Activated naive CD8-positive, alpha-beta T cell treated with anti-CD3 and anti-CD28 coated beads for 36 hours (primary cell): Measurements from ENCODE around the gene TMEM108. TPM values are rescaled to one million over a fixed set of nuclear protein-coding genes. Genes with fewer than 3 reads are reported as not detected.
A peak's percentile ranks its signal among the peaks of the same experiment; 100 is the strongest.

Experiments used
- DNase-seq: peaks from one replicate; pipeline ENCODE4 v3.0.0; 2021
- H3K27ac Mint-ChIP-seq: one replicate; pipeline ENCODE4 v1.8.0; 2022; ENCODE audit warnings: mild to moderate bottlenecking, moderate library complexity, mixed read lengths
- H3K27me3 Mint-ChIP-seq: one replicate; pipeline ENCODE4 v1.8.0; 2022; ENCODE audit warnings: mild to moderate bottlenecking, mixed read lengths
- H3K36me3 Mint-ChIP-seq: one replicate; pipeline ENCODE4 v1.8.0; 2021; ENCODE audit warnings: mild to moderate bottlenecking, mixed read lengths
- H3K4me1 Mint-ChIP-seq: one replicate; pipeline ENCODE4 v1.8.0; 2021; ENCODE audit warnings: mixed read lengths
- H3K4me3 Mint-ChIP-seq: one replicate; pipeline ENCODE4 v1.8.0; 2022; ENCODE audit warnings: mild to moderate bottlenecking, moderate library complexity, mixed read lengths
- H3K9me3 Mint-ChIP-seq: one replicate; pipeline ENCODE4 v1.8.0; 2022; ENCODE audit warnings: mixed read lengths
- total RNA-seq, 2 experiments: library from RNA; stranded (reverse); gene quantifications; one replicate each; pipeline ENCODE4 v1.2.3, GENCODE V29; 2021

TMEM108 gene
- total RNA-seq, 2 experiments from 2014 or later = not detected

DNA sequence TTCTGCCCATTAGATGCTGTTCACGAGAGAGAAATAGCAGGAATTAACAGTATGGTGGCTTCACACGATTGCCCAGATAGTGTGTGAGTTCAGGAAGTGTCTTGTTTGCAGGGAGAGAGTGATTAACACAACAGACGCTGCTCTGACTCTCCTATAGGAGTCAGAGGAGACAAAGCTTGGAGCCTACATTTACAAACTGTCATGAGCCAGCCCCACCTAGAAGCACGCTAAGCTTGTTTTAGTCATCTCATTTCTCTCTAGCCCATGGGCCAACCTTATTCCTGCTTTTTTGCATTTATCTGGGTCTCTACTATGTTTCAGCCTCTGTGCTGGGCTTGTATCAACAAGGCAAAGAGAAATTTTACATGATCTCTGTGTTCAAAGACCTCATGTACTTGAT lies 233.3 kb downstream of the TMEM108 start:
- Mint-ChIP-seq H3K9me3 (no peaks in the 10 kb centered on the region), H3K27me3 (peaks cover 26% of the 10 kb centered on the region), H3K27ac (no peak overlapping the region), H3K4me3 (no peak overlapping the region), H3K36me3 (no peaks in the 10 kb centered on the region), H3K4me1 (peaks cover under 1% of the 10 kb centered on the region)
- no peak for DNase-seq

DNA sequence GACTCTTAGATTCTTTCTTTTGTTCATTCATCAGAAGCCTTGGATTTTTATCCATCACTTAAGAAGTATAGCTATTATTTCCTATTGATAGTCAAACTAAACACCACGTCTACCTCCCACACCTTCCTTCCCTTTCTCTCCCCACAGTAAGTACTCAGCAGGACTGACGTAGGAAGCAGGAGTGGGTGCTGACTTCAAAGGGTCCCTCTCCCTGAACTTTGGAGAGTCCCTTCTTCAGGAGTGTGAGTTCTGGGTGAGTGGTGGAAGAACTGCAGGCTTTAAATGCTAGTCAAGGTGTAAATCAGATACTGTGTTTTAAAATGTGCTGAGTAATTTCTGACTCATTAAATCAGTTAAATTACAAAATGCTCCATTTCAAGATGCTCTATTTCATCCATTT lies 235.2 kb downstream of the TMEM108 start:
- Mint-ChIP-seq H3K4me3 (no peak overlapping the region), H3K27me3 (peaks cover 28% of the 10 kb centered on the region), H3K36me3 (no peaks in the 10 kb centered on the region), H3K9me3 (no peaks in the 10 kb centered on the region), H3K4me1 (peaks cover 4% of the 10 kb centered on the region), H3K27ac (no peak overlapping the region)
- no peak for DNase-seq

- H3K4me3 Mint-ChIP-seq = no peak overlapping the region
- H3K27me3 Mint-ChIP-seq = peaks cover 28% of the 10 kb centered on the region
- no peaks in the 10 kb centered on the region for H3K36me3 Mint-ChIP-seq
- H3K4me1 Mint-ChIP-seq = peaks cover 4% of the 10 kb centered on the region
- no peaks in the 10 kb centered on the region for H3K9me3 Mint-ChIP-seq
- H3K27ac Mint-ChIP-seq = no peak overlapping the region
- DNase-seq = no peak
Observed at GRCh38 chr3:133274477-133274876, 236.3 kb downstream of the TMEM108 start.

DNA sequence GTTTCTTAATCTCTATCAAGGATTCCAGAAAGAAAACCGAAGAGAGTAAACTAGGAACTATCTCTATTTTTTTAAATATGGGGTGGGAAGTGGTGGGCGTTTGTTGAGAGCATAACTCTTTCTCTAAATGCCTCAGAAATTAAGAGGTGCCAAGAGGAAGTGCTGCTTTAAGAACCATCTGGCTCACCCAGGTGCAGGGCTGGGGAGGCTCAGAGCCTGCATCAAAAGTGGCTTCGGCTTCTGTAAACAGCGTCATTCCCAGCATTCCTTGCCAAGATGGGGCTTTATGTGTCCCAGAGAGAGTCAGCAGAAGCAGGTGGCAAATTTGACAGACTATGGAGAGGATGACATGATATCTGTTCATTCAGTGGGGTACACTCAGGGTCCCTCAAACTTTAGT lies 238.4 kb downstream of the TMEM108 start:
- Mint-ChIP-seq H3K4me3 (no peak overlapping the region), H3K4me1 (peaks cover 4% of the 10 kb centered on the region), H3K9me3 (no peaks in the 10 kb centered on the region), H3K27ac (peak overlapping the region; percentile 42), H3K36me3 (no peaks in the 10 kb centered on the region), H3K27me3 (peaks cover 25% of the 10 kb centered on the region)
- no peak for DNase-seq

DNA sequence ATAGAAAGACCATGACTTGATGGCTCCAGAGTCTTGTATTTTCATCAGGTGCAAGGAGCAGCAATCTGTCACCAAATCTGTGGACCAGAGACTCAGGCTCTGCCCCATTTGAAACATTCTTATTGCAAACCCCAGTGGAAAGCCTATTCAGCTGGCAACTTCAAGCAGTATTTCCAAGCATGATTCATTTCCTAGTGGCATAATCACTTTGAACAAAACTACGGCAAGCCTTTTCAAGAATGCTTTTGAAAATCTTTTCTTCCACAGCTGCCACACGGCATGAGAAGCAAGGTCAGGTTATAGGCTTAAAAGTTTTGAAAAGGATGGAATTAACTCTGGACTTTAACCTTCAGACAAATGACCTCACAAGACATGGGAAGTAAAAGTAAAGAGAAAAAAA lies 239.6 kb downstream of the TMEM108 start:
- H3K9me3 Mint-ChIP-seq = no peaks in the 10 kb centered on the region
- peaks cover 20% of the 10 kb centered on the region for H3K27me3 Mint-ChIP-seq
- H3K4me1 Mint-ChIP-seq = peaks cover 4% of the 10 kb centered on the region
- no peak for DNase-seq
- no peak overlapping the region for H3K27ac Mint-ChIP-seq
- no peaks in the 10 kb centered on the region for H3K36me3 Mint-ChIP-seq
- no peak overlapping the region for H3K4me3 Mint-ChIP-seq

DNA sequence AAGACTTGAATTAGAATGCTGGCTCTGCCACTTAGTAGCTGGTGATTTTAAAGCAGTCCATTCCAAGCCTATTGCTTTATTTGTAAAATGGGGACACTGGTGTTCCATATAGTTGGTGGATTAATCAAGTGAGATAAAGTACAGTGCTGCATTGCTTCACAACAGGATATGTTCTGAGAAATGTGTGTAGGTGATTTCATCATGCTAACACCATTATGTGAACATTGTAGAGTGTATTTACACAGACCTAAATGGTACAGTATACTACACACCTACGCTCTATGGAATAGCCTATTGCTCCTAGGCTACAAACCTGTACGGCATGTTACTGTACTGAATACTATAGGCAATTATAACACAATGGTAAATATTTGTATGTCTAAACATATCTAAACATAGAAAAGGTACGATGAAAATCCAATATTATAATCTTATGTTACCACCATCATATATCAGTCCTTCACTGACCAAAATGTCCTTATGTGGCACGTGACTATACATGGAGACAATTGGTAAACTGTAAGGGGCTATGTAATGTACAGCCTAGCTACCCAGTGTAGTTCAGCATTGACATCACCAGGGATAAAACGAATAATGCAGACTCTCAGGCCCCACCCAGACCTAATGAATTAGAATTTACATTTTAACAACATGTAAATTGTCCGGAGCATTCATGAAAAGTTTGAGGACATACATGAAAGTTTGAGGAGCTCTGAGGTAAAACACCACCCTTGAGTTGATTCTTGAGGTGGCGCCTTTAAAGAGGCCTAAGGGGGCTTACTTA lies 240.3 kb downstream of the TMEM108 start:
- Mint-ChIP-seq H3K4me1 (peaks cover 4% of the 10 kb centered on the region), H3K4me3 (no peak overlapping the region), H3K36me3 (no peaks in the 10 kb centered on the region), H3K27ac (no peak overlapping the region), H3K27me3 (peaks cover 20% of the 10 kb centered on the region), H3K9me3 (no peaks in the 10 kb centered on the region)
- no peak for DNase-seq

- peaks cover 11% of the 10 kb centered on the region for H3K27me3 Mint-ChIP-seq
- H3K4me3 Mint-ChIP-seq = no peak overlapping the region
- H3K9me3 Mint-ChIP-seq = no peaks in the 10 kb centered on the region
- H3K36me3 Mint-ChIP-seq = no peaks in the 10 kb centered on the region
- peaks cover 4% of the 10 kb centered on the region for H3K4me1 Mint-ChIP-seq
- no peak for DNase-seq
- H3K27ac Mint-ChIP-seq = no peak overlapping the region
Observed at GRCh38 chr3:133280586-133280985, 242.4 kb downstream of the TMEM108 start.

GRCh38 chr3:133282236-133282635 lies 244.0 kb downstream of the TMEM108 start:
- no peak for DNase-seq
- H3K27me3 Mint-ChIP-seq = peaks cover 3% of the 10 kb centered on the region
- H3K36me3 Mint-ChIP-seq = no peaks in the 10 kb centered on the region
- no peak overlapping the region for H3K27ac Mint-ChIP-seq
- no peaks in the 10 kb centered on the region for H3K4me1 Mint-ChIP-seq
- H3K4me3 Mint-ChIP-seq = no peak overlapping the region
- H3K9me3 Mint-ChIP-seq = no peaks in the 10 kb centered on the region

- Mint-ChIP-seq H3K9me3 (no peaks in the 10 kb centered on the region), H3K27ac (no peak overlapping the region), H3K27me3 (peaks cover 3% of the 10 kb centered on the region), H3K36me3 (no peaks in the 10 kb centered on the region), H3K4me3 (no peak overlapping the region), H3K4me1 (no peaks in the 10 kb centered on the region)
- DNase-seq = no peak
Observed at GRCh38 chr3:133283958-133284807, 246.0 kb downstream of the TMEM108 start.

- H3K4me3 Mint-ChIP-seq = no peak overlapping the region
- no peaks in the 10 kb centered on the region for H3K36me3 Mint-ChIP-seq
- no peak for DNase-seq
- H3K4me1 Mint-ChIP-seq = no peaks in the 10 kb centered on the region
- no peak overlapping the region for H3K27ac Mint-ChIP-seq
- no peaks in the 10 kb centered on the region for H3K9me3 Mint-ChIP-seq
- H3K27me3 Mint-ChIP-seq = peaks cover 7% of the 10 kb centered on the region
Observed at GRCh38 chr3:133289322-133289721, 251.1 kb downstream of the TMEM108 start.

DNA sequence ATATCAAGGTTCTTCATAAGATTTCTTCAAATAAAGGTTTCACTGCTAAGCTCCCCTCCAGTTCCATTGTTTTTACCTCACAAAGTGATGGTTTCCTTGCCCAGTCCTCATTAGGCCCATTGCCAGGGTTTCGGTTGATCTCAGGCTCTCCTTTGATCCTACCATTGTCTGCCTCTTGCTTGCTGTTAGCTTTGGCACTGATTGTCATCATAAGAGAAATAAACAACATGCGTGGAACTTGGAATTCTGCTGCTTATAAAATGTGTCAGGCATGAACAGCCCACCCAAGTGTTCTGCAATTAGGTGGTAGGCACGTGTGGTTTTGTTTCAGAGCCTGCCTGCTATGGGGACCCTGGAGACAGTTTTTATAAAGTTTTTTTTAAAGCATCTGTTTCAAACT lies 254.1 kb downstream of the TMEM108 start:
- no peak for DNase-seq
- no peaks in the 10 kb centered on the region for H3K36me3 Mint-ChIP-seq
- H3K4me1 Mint-ChIP-seq = no peaks in the 10 kb centered on the region
- no peak overlapping the region for H3K4me3 Mint-ChIP-seq
- no peaks in the 10 kb centered on the region for H3K9me3 Mint-ChIP-seq
- peaks cover 4% of the 10 kb centered on the region for H3K27me3 Mint-ChIP-seq
- H3K27ac Mint-ChIP-seq = no peak overlapping the region

DNA sequence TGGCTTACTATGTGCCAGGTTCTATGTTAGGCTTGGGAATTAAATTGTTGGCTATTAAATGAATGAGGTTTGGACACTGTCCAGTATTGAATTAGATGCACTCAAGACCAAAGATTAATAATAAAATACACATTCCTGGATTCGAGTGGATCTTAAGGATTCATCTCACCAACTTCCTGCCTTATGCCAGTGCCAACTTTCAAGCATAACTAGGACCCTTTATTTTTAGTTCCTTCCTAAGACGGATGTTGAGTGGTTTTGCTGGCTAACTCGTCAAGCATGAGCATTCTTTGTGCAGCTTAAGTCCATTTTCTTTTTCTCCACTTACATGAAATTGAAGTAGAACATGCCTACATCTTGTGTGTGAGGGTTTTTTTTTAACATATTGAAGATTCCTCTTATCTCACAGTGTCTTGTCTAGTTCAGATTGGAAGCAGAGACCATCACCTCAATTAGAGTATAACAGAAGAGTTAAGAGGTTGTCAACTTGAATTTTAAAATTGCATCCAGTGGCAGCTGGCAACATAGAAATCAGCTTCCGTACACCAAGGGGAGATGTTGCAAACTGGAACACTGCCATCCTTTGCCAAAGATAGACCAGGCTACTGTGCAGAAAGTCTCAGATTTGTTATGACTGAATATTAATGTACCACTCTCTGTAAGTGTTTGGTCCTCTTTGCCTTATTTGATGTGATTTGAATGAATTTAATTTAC lies 255.4 kb downstream of the TMEM108 start:
- H3K4me3 Mint-ChIP-seq = no peak overlapping the region

DNA sequence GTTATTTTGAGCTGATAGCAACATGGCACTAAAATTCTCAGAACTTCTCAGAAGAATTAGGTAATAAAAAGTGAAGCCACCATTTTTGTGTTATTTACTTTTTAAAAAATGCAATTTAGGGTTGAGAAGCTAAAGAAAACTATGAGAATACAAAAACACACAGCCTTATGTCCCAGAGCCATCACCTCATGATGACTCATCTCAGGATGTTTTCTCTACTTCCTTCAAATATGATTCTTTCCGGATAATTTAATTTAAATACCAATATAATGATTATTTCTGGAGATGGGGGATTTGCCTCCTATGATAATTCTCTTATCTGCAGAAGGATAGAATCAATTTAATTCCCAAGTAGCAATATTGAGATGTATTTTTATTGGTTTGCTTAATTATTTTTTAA lies 256.1 kb downstream of the TMEM108 start:
- H3K4me1 Mint-ChIP-seq = no peaks in the 10 kb centered on the region
- H3K27ac Mint-ChIP-seq = no peak overlapping the region
- no peak for DNase-seq
- H3K36me3 Mint-ChIP-seq = no peaks in the 10 kb centered on the region
- peaks cover 4% of the 10 kb centered on the region for H3K27me3 Mint-ChIP-seq
- no peak overlapping the region for H3K4me3 Mint-ChIP-seq
- no peaks in the 10 kb centered on the region for H3K9me3 Mint-ChIP-seq

More for the DNA sequence above, 255.4 kb downstream of the TMEM108 start:
- H3K27ac Mint-ChIP-seq = no peak overlapping the region
- no peaks in the 10 kb centered on the region for H3K36me3 Mint-ChIP-seq
- no peaks in the 10 kb centered on the region for H3K4me1 Mint-ChIP-seq
- no peaks in the 10 kb centered on the region for H3K9me3 Mint-ChIP-seq
- H3K27me3 Mint-ChIP-seq = peaks cover 4% of the 10 kb centered on the region
- no peak for DNase-seq

DNA sequence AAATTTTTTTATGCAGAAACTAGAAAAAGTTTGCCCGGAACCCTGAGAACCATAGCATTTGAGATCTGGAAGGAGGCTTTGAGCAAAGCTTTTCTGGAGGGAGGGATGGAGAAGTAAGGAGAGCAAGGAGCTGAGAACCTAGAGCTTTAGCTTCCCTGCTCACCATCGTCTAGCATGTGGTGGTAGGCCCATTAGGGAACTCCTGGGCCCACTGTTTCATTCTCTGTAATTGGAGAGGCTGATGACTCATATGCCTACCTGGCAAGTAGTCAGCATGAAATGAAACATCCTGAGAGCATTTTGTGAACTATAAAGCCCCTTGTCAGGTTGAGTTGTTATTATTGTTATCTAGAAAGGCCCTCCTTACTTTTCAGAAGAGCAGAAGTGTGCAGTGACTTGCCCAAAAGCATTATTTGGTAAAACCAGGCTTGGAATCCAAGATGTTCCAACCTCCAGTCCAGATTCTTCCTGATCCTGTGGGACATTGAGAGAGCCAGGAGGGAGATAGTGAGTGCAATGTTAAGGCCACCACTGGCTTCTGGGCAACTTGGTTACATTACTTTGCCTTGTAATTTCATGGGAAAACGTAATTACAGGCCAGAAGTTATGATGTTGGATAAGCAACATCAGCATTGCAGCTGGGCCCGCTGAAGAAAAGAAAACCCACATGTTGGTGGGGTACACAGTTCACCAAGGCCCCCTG lies 257.2 kb downstream of the TMEM108 start:
- no peak for DNase-seq
- Mint-ChIP-seq H3K36me3 (no peaks in the 10 kb centered on the region), H3K27me3 (peaks cover 4% of the 10 kb centered on the region), H3K4me3 (no peak overlapping the region), H3K27ac (no peak overlapping the region), H3K9me3 (no peaks in the 10 kb centered on the region), H3K4me1 (no peaks in the 10 kb centered on the region)
